GM23248 (cell line): ENCODE data around the gene TMEM184B. TPM values are rescaled to one million over a fixed set of nuclear protein-coding genes. Genes with fewer than 3 reads are reported as not detected.

Experiments used
- DNase-seq: peaks from one replicate; pipeline ENCODE4 v3.0.0-alpha.2; 2015
- H2AFZ ChIP-seq: fragments of 200-600 bp; sonication (generic); 2 replicates; pipeline ENCODE4 v1.6.1; 2016; ENCODE audit warnings: antibody characterized with exemption
- H3F3A ChIP-seq: fragments of 200-600 bp; sonication (generic); 2 replicates; pipeline ENCODE4 v1.6.1; 2016; ENCODE audit warnings: mild to moderate bottlenecking, antibody characterized with exemption, mixed run types; ENCODE audit not compliant: insufficient read depth
- H3K27ac ChIP-seq: fragments of 200-600 bp; sonication (generic); 2 replicates; pipeline ENCODE4 v1.5.1; 2016; ENCODE audit warnings: mild to moderate bottlenecking
- H3K27me3 ChIP-seq: fragments of 200-600 bp; sonication (generic); replicated peaks from 2 replicates; pipeline ENCODE4 v1.6.1; 2016; ENCODE audit warnings: mild to moderate bottlenecking; ENCODE audit not compliant: insufficient read depth
- H3K36me3 ChIP-seq: fragments of 200-600 bp; sonication (generic); 2 replicates; pipeline ENCODE4 v1.6.1; 2016; ENCODE audit warnings: low read depth, mild to moderate bottlenecking
- H3K4me1 ChIP-seq: fragments of 200-600 bp; sonication (generic); 2 replicates; pipeline ENCODE4 v1.6.1; 2016; ENCODE audit warnings: mild to moderate bottlenecking; ENCODE audit not compliant: insufficient read depth
- H3K4me2 ChIP-seq: fragments of 200-600 bp; sonication (generic); one replicate; pipeline ENCODE4 v1.6.1; 2016; ENCODE audit warnings: mild to moderate bottlenecking; ENCODE audit not compliant: unreplicated experiment
- H3K4me3 ChIP-seq: fragments of 200-600 bp; sonication (generic); 2 replicates; pipeline ENCODE4 v1.5.1; 2016; ENCODE audit warnings: mild to moderate bottlenecking
- H3K79me2 ChIP-seq: fragments of 200-600 bp; sonication (generic); 2 replicates; pipeline ENCODE4 v1.6.1; 2016; ENCODE audit warnings: mild to moderate bottlenecking; ENCODE audit not compliant: insufficient read depth
- H3K9ac ChIP-seq: fragments of 200-600 bp; sonication (generic); 2 replicates; pipeline ENCODE4 v1.6.1; 2016; ENCODE audit warnings: mild to moderate bottlenecking
- H3K9me2 ChIP-seq: fragments of 200-600 bp; sonication (generic); 2 replicates; pipeline ENCODE4 v1.6.1; 2016; ENCODE audit warnings: mixed run types, mild to moderate bottlenecking, moderate library complexity; ENCODE audit not compliant: insufficient read depth
- H3K9me3 ChIP-seq: fragments of 200-600 bp; sonication (generic); one replicate; pipeline ENCODE4 v1.6.1; 2017; ENCODE audit warnings: low read depth
- H4K20me1 ChIP-seq: fragments of 200-600 bp; sonication (generic); 2 replicates; pipeline ENCODE4 v1.6.0; 2016; ENCODE audit not compliant: insufficient read depth
- EZH2 ChIP-seq: fragments of 200-600 bp; sonication (generic); IDR thresholded peaks from 2 replicates; pipeline ENCODE4 v1.6.1; 2018; ENCODE audit warnings: antibody characterized with exemption, mild to moderate bottlenecking; ENCODE audit not compliant: insufficient read depth, poor library complexity, severe bottlenecking
- EZH2phosphoT487 ChIP-seq: fragments of 200-600 bp; sonication (generic); IDR thresholded peaks from 2 replicates; pipeline ENCODE4 v1.6.1; 2018; ENCODE audit warnings: antibody characterized with exemption, moderate library complexity, mild to moderate bottlenecking, low read depth; ENCODE audit not compliant: insufficient read depth
- WGBS, 2 experiments: methylation state at CpG; one replicate each; pipeline ENCODE4 v1.1.6; 2015 to 2017; ENCODE audit warnings: low lambda C conversion rate in 2 of 2, low coverage in 1 of 2; ENCODE audit errors: missing lambda C conversion rate in 2 of 2; 5-methylcytosine and 5-hydroxymethylcytosine counted together
- in situ Hi-C: fragments of 300-500 bp; cut with MboI; formaldehyde crosslinking; loops from 2 replicates; pipeline ENCODE4 v1.15.0; 2020
- polyA plus RNA-seq: library from polyadenylated mRNA; unstranded; fragments of >200 nt; fragmentation: Nextera tagmentation; extraction: Ambion mirVana; gene quantifications from 2 replicates; pipeline ENCODE4 v1.2.1, GENCODE V29; 2016
- total RNA-seq: library from RNA; depleted of rRNA; stranded (reverse); fragments of >200 nt; shearing (Covaris generic); gene quantifications from 2 replicates; pipeline ENCODE4 v1.2.3, GENCODE V29; 2014

TMEM184B gene
- total and polyA plus RNA-seq, 2 experiments from 2014 or later = 83.7 to 91.0 TPM

DNA sequence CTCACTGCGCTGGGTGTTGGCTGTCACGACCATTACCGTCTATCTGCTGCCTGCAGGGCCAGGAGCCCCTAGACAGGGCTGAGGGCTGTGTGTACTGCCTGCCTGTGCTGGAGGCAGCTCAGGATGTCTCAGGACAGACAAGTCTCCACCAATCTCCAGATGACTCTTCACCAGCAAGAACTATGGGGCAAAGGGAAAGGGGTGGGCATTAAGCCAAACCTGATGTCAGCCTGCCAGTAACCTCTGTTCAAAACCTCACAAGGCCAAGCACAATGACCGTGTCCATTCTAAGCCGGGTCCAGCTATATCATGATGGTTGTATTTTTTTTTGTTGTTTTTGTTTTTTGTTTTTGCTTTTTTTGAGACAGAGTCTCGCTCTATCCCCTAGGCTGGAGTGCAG, 39.4 kb downstream of the TMEM184B start:
- Histone ChIP-seq H2AFZ (no peak overlapping the region), H3K9me3 (no peaks in the 10 kb centered on the region), H3F3A (peaks cover 20% of the 10 kb centered on the region), H3K4me2 (no peak overlapping the region), H4K20me1 (no peaks in the 10 kb centered on the region), H3K4me3 (no peak overlapping the region), H3K36me3 (peaks cover 22% of the 10 kb centered on the region; the same call in 1 of the 2 replicates), H3K9me2 (no peaks in the 10 kb centered on the region), H3K79me2 (peaks cover 47% of the 10 kb centered on the region), H3K27me3 (no peaks in the 10 kb centered on the region), H3K4me1 (peaks cover 27% of the 10 kb centered on the region), H3K27ac (no peak overlapping the region), H3K9ac (no peak overlapping the region)
- WGBS, 2 experiments = 86 to 89% methylated on average over 6 of the region's 6 CpGs
- in situ Hi-C loops = no loop called here
- TF ChIP-seq EZH2phosphoT487 (no peak), EZH2 (no peak)
- peak; percentile 32 for DNase-seq

GRCh38 chr22:38232196-38232595, 40.6 kb downstream of the TMEM184B start:
- Histone ChIP-seq H2AFZ (no peak overlapping the region), H3K79me2 (peaks cover 44% of the 10 kb centered on the region), H3K27ac (no peak overlapping the region), H3K9me3 (no peaks in the 10 kb centered on the region), H3K4me1 (peaks cover 29% of the 10 kb centered on the region), H3K4me2 (no peak overlapping the region), H3K9me2 (no peaks in the 10 kb centered on the region), H3K4me3 (no peak overlapping the region), H3K27me3 (no peaks in the 10 kb centered on the region), H3F3A (peaks cover 15% of the 10 kb centered on the region), H4K20me1 (no peaks in the 10 kb centered on the region), H3K36me3 (peaks cover 22% of the 10 kb centered on the region; the same call in 1 of the 2 replicates), H3K9ac (no peak overlapping the region)
- TF ChIP-seq EZH2 = no peak
- no peak for TF ChIP-seq EZH2phosphoT487
- no peak for DNase-seq
- in situ Hi-C loops = no loop called here
- 82 to 92% methylated on average over 7 to 8 of the region's 8 CpGs for WGBS, 2 experiments

GRCh38 chr22:38230916-38231315, 41.9 kb downstream of the TMEM184B start:
- no peak for DNase-seq
- Histone ChIP-seq H3K4me1 (peaks cover 29% of the 10 kb centered on the region), H3K9ac (no peak overlapping the region), H3F3A (peaks cover 15% of the 10 kb centered on the region), H3K9me3 (no peaks in the 10 kb centered on the region), H4K20me1 (no peaks in the 10 kb centered on the region), H2AFZ (no peak overlapping the region), H3K4me3 (no peak overlapping the region), H3K36me3 (peaks cover 22% of the 10 kb centered on the region; the same call in 1 of the 2 replicates), H3K27me3 (no peaks in the 10 kb centered on the region), H3K27ac (0 out of 2 replicates have a peak overlapping the region, but pooled peaks have one; percentile 50), H3K79me2 (peaks cover 32% of the 10 kb centered on the region), H3K9me2 (no peaks in the 10 kb centered on the region), H3K4me2 (no peak overlapping the region)
- WGBS, 2 experiments = 90 to 96% methylated on average over 9 of the region's 9 CpGs
- in situ Hi-C loops = no loop called here
- TF ChIP-seq EZH2 (no peak), EZH2phosphoT487 (no peak)

DNA sequence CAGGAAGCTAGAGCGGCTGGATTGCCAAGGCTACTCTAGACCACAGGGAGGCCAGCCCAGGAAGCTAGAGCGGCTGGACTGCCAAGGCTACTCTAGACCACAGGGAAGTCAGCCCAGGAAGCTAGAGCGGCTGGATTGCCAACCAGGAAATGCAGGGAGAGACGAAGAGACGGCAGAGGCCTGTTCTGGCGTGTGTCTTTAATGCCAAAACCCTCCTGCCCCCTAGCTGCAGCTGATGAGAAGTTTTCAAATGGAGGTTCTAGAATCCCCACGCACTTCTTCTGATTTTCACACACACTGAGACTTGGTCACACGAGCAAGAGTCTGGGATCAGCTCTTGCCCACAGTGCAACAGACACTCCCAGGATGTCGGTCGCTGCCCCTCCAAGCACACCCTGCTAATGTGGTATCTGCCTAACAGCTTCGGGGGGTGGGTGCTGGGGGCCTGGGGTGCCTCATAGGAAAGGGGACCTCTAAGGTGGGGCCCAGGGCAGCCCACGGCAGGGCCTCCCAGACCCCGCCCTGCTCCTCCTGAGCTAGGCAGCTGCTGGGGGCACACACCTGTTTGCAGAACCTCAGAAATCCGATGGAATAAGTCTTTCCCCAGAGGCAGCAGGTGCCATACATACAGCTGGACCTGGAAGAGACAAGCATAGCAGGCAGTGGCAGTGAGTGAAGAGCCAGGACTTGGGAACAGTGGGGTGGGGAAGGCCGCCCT, 42.5 kb downstream of the TMEM184B start:
- TF ChIP-seq EZH2phosphoT487 = no peak
- H3K4me1 ChIP-seq = peaks cover 23% of the 10 kb centered on the region
- peak; percentile 74 for DNase-seq
- H3F3A ChIP-seq = peaks cover 15% of the 10 kb centered on the region
- H3K9ac ChIP-seq = no peak overlapping the region
- no peaks in the 10 kb centered on the region for H3K9me3 ChIP-seq
- H3K36me3 ChIP-seq = peaks cover 20% of the 10 kb centered on the region; the same call in 1 of the 2 replicates
- H4K20me1 ChIP-seq = no peaks in the 10 kb centered on the region
- H3K27me3 ChIP-seq = no peaks in the 10 kb centered on the region
- H3K79me2 ChIP-seq = peaks cover 26% of the 10 kb centered on the region
- no peaks in the 10 kb centered on the region for H3K9me2 ChIP-seq
- H3K27ac ChIP-seq = peak overlapping the region; percentile 50
- no peak overlapping the region for H3K4me2 ChIP-seq
- in situ Hi-C loops = no loop called here
- no peak overlapping the region for H3K4me3 ChIP-seq
- WGBS, 2 experiments = 54 to 59% methylated on average over 11 to 14 of the region's 15 CpGs
- no peak overlapping the region for H2AFZ ChIP-seq
